Measurements from ENCODE around the gene MALL. TPM values are rescaled to one million over a fixed set of nuclear protein-coding genes. Genes with fewer than 3 reads are reported as not detected.

MALL gene
- total RNA-seq, 1 donor from 2014 or later = 6.9 TPM

GRCh38 chr2:110124939-110125691 is 9.5 kb upstream of the MALL start:
- Mint-ChIP-seq H3K4me1 (ENCODE audit: low read depth) (no peaks in the 10 kb centered on the region), H3K27ac (no peak overlapping the region), H3K4me3 (ENCODE audit: low read depth) (no peak overlapping the region), H3K27me3 (peaks cover 5% of the 10 kb centered on the region), H3K36me3 (ENCODE audit: insufficient read depth) (no peaks in the 10 kb centered on the region), H3K9me3 (ENCODE audit: low read depth) (no peaks in the 10 kb centered on the region)
- DNase-seq (ENCODE audit: low spot score, unreplicated experiment) = no peak
- TF ChIP-seq, protein P1, sequence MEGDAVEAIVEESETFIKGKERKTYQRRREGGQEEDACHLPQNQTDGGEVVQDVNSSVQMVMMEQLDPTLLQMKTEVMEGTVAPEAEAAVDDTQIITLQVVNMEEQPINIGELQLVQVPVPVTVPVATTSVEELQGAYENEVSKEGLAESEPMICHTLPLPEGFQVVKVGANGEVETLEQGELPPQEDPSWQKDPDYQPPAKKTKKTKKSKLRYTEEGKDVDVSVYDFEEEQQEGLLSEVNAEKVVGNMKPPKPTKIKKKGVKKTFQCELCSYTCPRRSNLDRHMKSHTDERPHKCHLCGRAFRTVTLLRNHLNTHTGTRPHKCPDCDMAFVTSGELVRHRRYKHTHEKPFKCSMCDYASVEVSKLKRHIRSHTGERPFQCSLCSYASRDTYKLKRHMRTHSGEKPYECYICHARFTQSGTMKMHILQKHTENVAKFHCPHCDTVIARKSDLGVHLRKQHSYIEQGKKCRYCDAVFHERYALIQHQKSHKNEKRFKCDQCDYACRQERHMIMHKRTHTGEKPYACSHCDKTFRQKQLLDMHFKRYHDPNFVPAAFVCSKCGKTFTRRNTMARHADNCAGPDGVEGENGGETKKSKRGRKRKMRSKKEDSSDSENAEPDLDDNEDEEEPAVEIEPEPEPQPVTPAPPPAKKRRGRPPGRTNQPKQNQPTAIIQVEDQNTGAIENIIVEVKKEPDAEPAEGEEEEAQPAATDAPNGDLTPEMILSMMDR (IDR thresholded peaks at IDR 0.05; ENCODE audit: unreplicated experiment) = no peak

DNA sequence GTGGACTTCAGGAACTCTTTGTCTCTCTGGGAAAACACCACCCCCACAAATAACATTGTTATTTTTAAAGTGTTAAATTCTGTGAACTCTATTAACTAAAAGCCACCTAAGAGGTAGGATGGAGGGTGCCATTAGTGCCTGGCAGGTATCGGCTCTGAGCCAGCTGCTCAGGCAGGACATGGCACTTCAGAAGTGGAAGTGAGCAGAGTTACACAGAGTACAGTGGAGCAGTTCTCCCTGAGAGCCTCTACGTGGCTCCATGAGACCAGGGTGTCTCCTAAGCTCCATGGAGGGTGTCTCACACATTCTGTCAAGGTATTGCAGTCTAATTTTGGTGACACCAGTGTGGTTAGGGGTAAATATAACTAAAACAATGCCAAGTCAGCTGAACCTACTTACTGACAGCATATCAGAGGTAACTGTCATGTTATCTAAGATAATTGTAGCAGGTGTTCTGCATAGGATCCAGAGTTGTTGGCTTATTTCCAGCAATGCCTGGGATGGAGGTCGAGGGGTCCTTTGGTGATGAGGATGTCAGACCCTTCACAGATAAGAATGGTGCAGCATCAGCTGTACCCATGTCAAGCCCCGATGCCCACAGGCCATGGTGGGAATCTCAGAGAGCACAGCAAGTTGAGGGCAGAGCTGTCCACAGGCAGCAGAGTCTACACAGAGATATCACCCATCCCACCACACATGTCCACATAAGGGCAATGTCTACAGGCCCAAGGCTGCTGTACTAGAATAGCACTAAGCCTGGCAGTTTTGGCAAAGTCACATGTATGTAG is 8.6 kb upstream of the MALL start:
- H3K27me3 Mint-ChIP-seq = peaks cover 12% of the 10 kb centered on the region
- H3K27ac Mint-ChIP-seq = no peak overlapping the region
- TF ChIP-seq, protein P1 (IDR thresholded peaks at IDR 0.05; ENCODE audit: unreplicated experiment) = no peak
- no peak for DNase-seq (ENCODE audit: low spot score, unreplicated experiment)
- H3K4me3 Mint-ChIP-seq (ENCODE audit: low read depth) = no peak overlapping the region
- no peaks in the 10 kb centered on the region for H3K36me3 Mint-ChIP-seq (ENCODE audit: insufficient read depth)
- no peaks in the 10 kb centered on the region for H3K4me1 Mint-ChIP-seq (ENCODE audit: low read depth)
- H3K9me3 Mint-ChIP-seq (ENCODE audit: low read depth) = no peaks in the 10 kb centered on the region

DNA sequence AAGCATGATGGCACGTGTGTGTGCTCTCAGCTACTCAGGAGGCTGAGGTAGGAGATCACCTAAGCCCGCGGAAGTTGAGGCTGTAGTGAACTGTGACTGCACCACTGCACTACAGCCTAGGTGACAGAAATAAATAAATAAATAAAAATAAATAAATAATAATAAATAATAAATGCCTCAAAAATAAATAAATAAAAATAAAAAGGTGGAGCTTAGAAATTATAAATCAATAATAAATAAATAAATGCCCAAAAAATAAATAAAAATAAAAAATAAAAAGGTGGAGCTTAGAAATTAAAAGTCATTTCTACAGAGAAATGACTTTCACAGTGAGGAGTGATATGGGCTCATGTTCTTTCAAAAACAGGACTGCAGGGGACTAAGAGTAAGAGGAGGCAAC is 6.0 kb upstream of the MALL start:
- TF ChIP-seq, protein P1 (IDR thresholded peaks at IDR 0.05; ENCODE audit: unreplicated experiment) = no peak
- H3K4me3 Mint-ChIP-seq (ENCODE audit: low read depth) = no peak overlapping the region
- H3K4me1 Mint-ChIP-seq (ENCODE audit: low read depth) = no peaks in the 10 kb centered on the region
- no peak for DNase-seq (ENCODE audit: low spot score, unreplicated experiment)
- H3K27ac Mint-ChIP-seq = no peak overlapping the region
- H3K27me3 Mint-ChIP-seq = peaks cover 34% of the 10 kb centered on the region
- H3K9me3 Mint-ChIP-seq (ENCODE audit: low read depth) = no peaks in the 10 kb centered on the region
- H3K36me3 Mint-ChIP-seq (ENCODE audit: insufficient read depth) = no peaks in the 10 kb centered on the region

- Mint-ChIP-seq H3K9me3 (ENCODE audit: low read depth) (no peaks in the 10 kb centered on the region), H3K27ac (no peak overlapping the region), H3K36me3 (ENCODE audit: insufficient read depth) (no peaks in the 10 kb centered on the region), H3K4me1 (ENCODE audit: low read depth) (peaks cover 2% of the 10 kb centered on the region), H3K4me3 (ENCODE audit: low read depth) (no peak overlapping the region), H3K27me3 (peaks cover 40% of the 10 kb centered on the region)
- TF ChIP-seq, protein P1 (IDR thresholded peaks at IDR 0.05; ENCODE audit: unreplicated experiment) = no peak
- DNase-seq (ENCODE audit: low spot score, unreplicated experiment) = no peak
Measured at GRCh38 chr2:110121052-110121334, 5.4 kb upstream of the MALL start.

DNA sequence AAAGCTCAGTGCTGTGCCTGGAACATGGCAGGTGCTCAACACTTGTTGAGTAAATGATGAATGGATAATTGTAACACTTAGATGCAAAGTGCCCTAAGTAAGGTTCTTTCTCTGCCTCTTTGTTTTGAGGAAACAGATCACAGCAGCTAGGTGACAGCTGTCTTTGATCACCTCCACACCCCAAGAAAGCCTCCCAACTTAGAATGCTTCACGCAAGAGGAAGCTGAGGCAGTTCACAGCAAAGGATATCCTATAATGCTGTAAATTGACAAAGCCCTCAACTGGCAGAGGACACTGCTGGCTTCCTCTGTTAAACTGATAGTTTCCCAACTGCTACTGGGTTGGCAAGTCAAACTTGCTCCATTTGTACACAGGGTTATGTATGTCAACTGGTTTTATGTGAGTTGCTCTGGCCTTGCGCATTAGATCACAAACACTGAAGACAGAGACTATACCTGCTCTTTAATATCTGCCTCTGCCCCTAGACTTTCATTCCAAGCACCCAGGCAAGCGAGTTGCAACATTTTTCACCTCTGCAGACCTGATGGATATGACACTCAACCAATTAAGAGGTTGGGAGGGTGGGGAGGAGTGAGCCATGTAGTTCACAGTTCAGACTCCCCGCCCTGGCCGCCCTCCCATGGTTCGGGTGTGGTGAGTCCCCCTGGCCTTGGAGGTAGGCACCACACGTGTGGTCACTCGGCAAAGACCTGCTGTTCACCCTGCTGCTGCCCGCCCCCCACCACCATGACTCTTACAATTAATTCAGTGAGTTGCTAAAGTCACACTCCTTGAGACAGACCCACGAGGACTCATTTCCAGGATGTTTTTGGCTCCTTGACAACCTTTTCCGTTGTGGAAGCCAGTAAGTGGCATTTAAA is 4.8 kb upstream of the MALL start:
- no peaks in the 10 kb centered on the region for H3K9me3 Mint-ChIP-seq (ENCODE audit: low read depth)
- H3K4me3 Mint-ChIP-seq (ENCODE audit: low read depth) = no peak overlapping the region
- H3K4me1 Mint-ChIP-seq (ENCODE audit: low read depth) = peaks cover 4% of the 10 kb centered on the region
- peaks cover 44% of the 10 kb centered on the region for H3K27me3 Mint-ChIP-seq
- no peaks in the 10 kb centered on the region for H3K36me3 Mint-ChIP-seq (ENCODE audit: insufficient read depth)
- no peak overlapping the region for H3K27ac Mint-ChIP-seq
- TF ChIP-seq, protein P1 (IDR thresholded peaks at IDR 0.05; ENCODE audit: unreplicated experiment) = no peak
- DNase-seq (ENCODE audit: low spot score, unreplicated experiment) = no peak

All from progenitor cell of endocrine pancreas (in vitro differentiated cells).